RPMI8226 (cell line): Measurements from ENCODE around the gene C15orf62.

ENCODE experiments used
- DNase-seq: peaks from one replicate; pipeline ENCODE4 v3.0.0-alpha.2; 2015

Gene C15orf62

GRCh38 chr15:40756938-40757337, 12.8 kb upstream of the C15orf62 start:
- DNase-seq, result no peak

- DNase-seq, result peak; percentile 68
Observed at GRCh38 chr15:40759961-40760360, 9.8 kb upstream of the C15orf62 start.

GRCh38 chr15:40762919-40763800, 6.6 kb upstream of the C15orf62 start:
- peak; percentile 73 for DNase-seq

GRCh38 chr15:40763801-40764628, 5.8 kb upstream of the C15orf62 start, which contains the start of gene GCHFR:
GCHFR (plus strand) TSS chr15:40764068; CDS start chr15:40764181, 113 bp downstream.
- DNase-seq, result peak; percentile 66

GRCh38 chr15:40764629-40765103, 5.1 kb upstream of the C15orf62 start:
- no peak for DNase-seq

- no peak for DNase-seq
Observed at GRCh38 chr15:40766194-40766815, 3.5 kb upstream of the C15orf62 start.

GRCh38 chr15:40766906-40767837, 2.6 kb upstream of the C15orf62 start:
- DNase-seq, result no peak

GRCh38 chr15:40767838-40768500, 1.8 kb upstream of the C15orf62 start:
- no peak for DNase-seq

GRCh38 chr15:40768521-40769273, 1.1 kb upstream of the C15orf62 start:
- DNase-seq, result no peak

GRCh38 chr15:40770147-40770721, 454 bp downstream of the C15orf62 start:
- DNase-seq, result no peak

- DNase-seq, result no peak
Observed at GRCh38 chr15:40771242-40771641, 1.5 kb downstream of the C15orf62 start.

- DNase-seq, result no peak
Observed at GRCh38 chr15:40772014-40772413, 2.2 kb downstream of the C15orf62 start.

- DNase-seq, result no peak
Observed at GRCh38 chr15:40773496-40773895, 3.7 kb downstream of the C15orf62 start.

GRCh38 chr15:40773902-40774301, 4.1 kb downstream of the C15orf62 start:
- DNase-seq, result no peak

GRCh38 chr15:40775007-40775406, 5.2 kb downstream of the C15orf62 start:
- no peak for DNase-seq

- no peak for DNase-seq
Observed at GRCh38 chr15:40775740-40776536, 6.2 kb downstream of the C15orf62 start.

- DNase-seq, result peak; percentile 87
Observed at GRCh38 chr15:40776537-40777141, 6.9 kb downstream of the C15orf62 start.

- DNase-seq, result peak; percentile 88
Observed at GRCh38 chr15:40782609-40783227, 12.9 kb downstream of the C15orf62 start.
